IMR-90 (cell line): ENCODE measurements around the gene GUCD1. TPM values are rescaled to one million over a fixed set of nuclear protein-coding genes. Genes with fewer than 3 reads are reported as not detected.
A peak's percentile ranks its signal among the peaks of the same experiment; 100 is the strongest.

Source experiments
- ATAC-seq: fragments of 200-7000 bp; cut with Tn5 transposase; 2 replicates; pipeline ENCODE4 v1.9.1; 2020; ENCODE audit warnings: low read depth, mild to moderate bottlenecking, moderate library complexity
- BruUV-seq: library from RNA; stranded (reverse); fragments of 400-500 nt; replicated peaks from 2 replicates; lab custom pipeline; 2021; lab: Mats Ljungman, UMichigan
- CTCF ChIA-PET: fragments of 300-600 bp; formaldehyde crosslinking; extraction: SDS; loops from one replicate; lab custom pipeline; 2021; ENCODE audit warnings: antibody characterized with exemption; lab: Yijun Ruan, JAX
- POLR2A ChIA-PET: fragments of 300-600 bp; sonication (Branson Sonifier 250); formaldehyde crosslinking; loops from one replicate; lab custom pipeline; 2022; ENCODE audit warnings: antibody characterized with exemption; ENCODE audit not compliant: unreplicated experiment; lab: Charles Lee
- DNase-seq: peaks from one replicate; pipeline ENCODE4 v3.0.0; 2013
- H2AFZ ChIP-seq: replicated peaks from 2 replicates; pipeline ENCODE3; 2013; ENCODE audit warnings: low read length, mild to moderate bottlenecking; ENCODE audit not compliant: poor library complexity
- H2AK5ac ChIP-seq: 2 replicates; pipeline ENCODE4 v1.6.1; 2013; ENCODE audit warnings: low read depth, low read length, inconsistent platforms
- H2AK9ac ChIP-seq: replicated peaks from 2 replicates; pipeline ENCODE3; 2013; ENCODE audit warnings: mild to moderate bottlenecking, low read depth, low read length, moderate library complexity; ENCODE audit not compliant: poor library complexity
- H2BK120ac ChIP-seq: 2 replicates; pipeline ENCODE4 v1.6.1; 2013; ENCODE audit warnings: low read depth, low read length, inconsistent platforms
- H2BK15ac ChIP-seq: 3 replicates; pipeline ENCODE4 v1.6.1; 2013; ENCODE audit warnings: low read depth, low read length, inconsistent platforms
- H2BK20ac ChIP-seq: 2 replicates; pipeline ENCODE4 v1.6.1; 2013; ENCODE audit warnings: low read depth, mild to moderate bottlenecking, inconsistent platforms, low read length, moderate library complexity
- H2BK5ac ChIP-seq: 2 replicates; pipeline ENCODE4 v1.6.1; 2013; ENCODE audit warnings: mild to moderate bottlenecking, low read depth, low read length, inconsistent platforms; ENCODE audit not compliant: poor library complexity, severe bottlenecking
- H3K14ac ChIP-seq: replicated peaks from 2 replicates; pipeline ENCODE4 v1.6.1; 2013; ENCODE audit warnings: low read depth, low read length, inconsistent platforms
- H3K18ac ChIP-seq: 2 replicates; pipeline ENCODE4 v1.6.1; 2013; ENCODE audit warnings: low read depth, low read length, control low read depth
- H3K23ac ChIP-seq: 2 replicates; pipeline ENCODE4 v1.6.1; 2013; ENCODE audit warnings: low read depth, low read length, inconsistent platforms
- H3K27ac ChIP-seq: 2 replicates; pipeline ENCODE4 v1.5.1; 2013; ENCODE audit warnings: mild to moderate bottlenecking, control low read depth, low read length; ENCODE audit not compliant: insufficient read depth
- H3K27me3 ChIP-seq: 2 replicates; pipeline ENCODE4 v1.6.1; 2013; ENCODE audit warnings: low read length; ENCODE audit not compliant: control insufficient read depth, insufficient read depth
- H3K36me3 ChIP-seq: 2 replicates; pipeline ENCODE4 v1.6.1; 2013; ENCODE audit warnings: low read length, mixed read lengths; ENCODE audit not compliant: control insufficient read depth, insufficient read depth
- H3K4ac ChIP-seq: 2 replicates; pipeline ENCODE4 v1.6.1; 2013; ENCODE audit warnings: low read depth, low read length, inconsistent platforms
- H3K4me1 ChIP-seq: 2 replicates; pipeline ENCODE4 v1.6.1; 2013; ENCODE audit warnings: low read length, mixed read lengths; ENCODE audit not compliant: control insufficient read depth, insufficient read depth
- H3K4me2 ChIP-seq: 2 replicates; pipeline ENCODE4 v1.6.1; 2013; ENCODE audit warnings: low read depth, mild to moderate bottlenecking, control low read depth, low read length, moderate library complexity
- H3K4me3 ChIP-seq: 2 replicates; pipeline ENCODE4 v1.5.1; 2013; ENCODE audit warnings: low read depth, mild to moderate bottlenecking, control low read depth, low read length, moderate library complexity; ENCODE audit not compliant: insufficient read depth
- H3K56ac ChIP-seq: 2 replicates; pipeline ENCODE4 v1.6.1; 2013; ENCODE audit warnings: low read length, inconsistent platforms; ENCODE audit not compliant: insufficient read depth; ENCODE audit errors: extremely low read depth
- H3K79me1 ChIP-seq, 2 experiments: 2 replicates each; pipeline ENCODE4 v1.6.1; 2013; ENCODE audit warnings: low read length in 2 of 2, inconsistent platforms in 1 of 2, low read depth in 1 of 2
- H3K9ac ChIP-seq: 2 replicates; pipeline ENCODE4 v1.6.1; 2013; ENCODE audit warnings: low read depth, low read length, control low read depth
- H3K9me1 ChIP-seq: 2 replicates; pipeline ENCODE4 v1.6.1; 2013; ENCODE audit warnings: low read length, inconsistent platforms; ENCODE audit not compliant: insufficient read depth
- H3K9me3 ChIP-seq: 2 replicates; pipeline ENCODE4 v1.6.1; 2013; ENCODE audit warnings: low read length; ENCODE audit not compliant: control insufficient read depth, insufficient read depth
- H4K20me1 ChIP-seq: 2 replicates; pipeline ENCODE4 v1.6.1; 2013; ENCODE audit warnings: low read length, inconsistent platforms; ENCODE audit not compliant: insufficient read depth
- H4K5ac ChIP-seq: 2 replicates; pipeline ENCODE4 v1.6.1; 2013; ENCODE audit warnings: mild to moderate bottlenecking, low read depth, low read length, control low read depth
- H4K8ac ChIP-seq, 2 experiments: 2 replicates each; pipeline ENCODE4 v1.6.1; 2013; ENCODE audit warnings: low read depth in 2 of 2, low read length in 2 of 2, control low read depth in 1 of 2, inconsistent platforms in 1 of 2
- H4K91ac ChIP-seq: 2 replicates; pipeline ENCODE4 v1.6.1; 2013; ENCODE audit warnings: low read depth, low read length, inconsistent platforms; ENCODE audit not compliant: insufficient read depth
- BHLHE40 ChIP-seq: fragments of 150-350 bp; IDR thresholded peaks from 2 replicates; pipeline ENCODE4 v1.6.1; 2016; ENCODE audit warnings: mild to moderate bottlenecking, low read depth, low read length
- CEBPB ChIP-seq: IDR thresholded peaks from 2 replicates; pipeline ENCODE4 v1.6.1; 2012; ENCODE audit warnings: low read depth, low read length, improper control_type of control experiment
- FOS ChIP-seq: fragments of 150-350 bp; IDR thresholded peaks from 2 replicates; pipeline ENCODE4 v1.6.1; 2016; ENCODE audit warnings: low read depth, low read length
- MAFK ChIP-seq: IDR thresholded peaks from 2 replicates; pipeline ENCODE4 v1.6.1; 2012; ENCODE audit warnings: low read depth, low read length, improper control_type of control experiment
- MXI1 ChIP-seq: IDR thresholded peaks from 2 replicates; pipeline ENCODE4 v1.6.1; 2012; ENCODE audit warnings: low read depth, mild to moderate bottlenecking, low read length, moderate library complexity, borderline replicate concordance
- NFE2L2 ChIP-seq: fragments of 150-350 bp; IDR thresholded peaks from 2 replicates; pipeline ENCODE4 v1.6.1; 2016; ENCODE audit warnings: low read depth, mild to moderate bottlenecking, low read length
- POLR2A ChIP-seq: IDR thresholded peaks from 2 replicates; pipeline ENCODE4 v1.6.1; 2012; ENCODE audit warnings: mild to moderate bottlenecking, low read depth, low read length
- RAD21 ChIP-seq: IDR thresholded peaks from 2 replicates; pipeline ENCODE4 v1.6.1; 2012; ENCODE audit warnings: low read length, improper control_type of control experiment
- RCOR1 ChIP-seq: IDR thresholded peaks from 2 replicates; pipeline ENCODE4 v1.6.1; 2012; ENCODE audit warnings: mild to moderate bottlenecking, low read length, improper control_type of control experiment; ENCODE audit not compliant: insufficient replicate concordance
- SMC3 ChIP-seq: fragments of 150-350 bp; IDR thresholded peaks from 2 replicates; pipeline ENCODE4 v1.6.1; 2016; ENCODE audit warnings: low read depth, mild to moderate bottlenecking, antibody characterized with exemption, low read length, moderate library complexity
- WGBS, 2 experiments: methylation state at CpG; one replicate each; pipeline versions ENCODE4 v1.1.5 to v1.1.7; 2013; ENCODE audit warnings: missing lambda C conversion rate in 2 of 2; ENCODE audit not compliant: insufficient read length in 1 of 2; ENCODE audit errors: extremely low coverage in 2 of 2; 5-methylcytosine and 5-hydroxymethylcytosine counted together
- dilution Hi-C: fragments of 300-500 bp; cut with HindIII; formaldehyde crosslinking; loops from one replicate; pipeline ENCODE4 v1.14.3; 2018; ENCODE audit warnings: low sequenced_read_pairs; ENCODE audit not compliant: unreplicated experiment
- in situ Hi-C: fragments of 300-500 bp; cut with MboI; formaldehyde crosslinking; loops from 3 replicates; pipeline ENCODE4 v1.14.3; 2019; ENCODE audit warnings: low sequenced_read_pairs, inconsistent platforms, mixed read lengths
- intact Hi-C: fragments of 100-400 bp; cut with micrococcal nuclease; formaldehyde crosslinking; loops from 2 replicates; pipeline ENCODE4 v1.10.0; 2022
- polyA plus RNA-seq, 3 experiments: library from polyadenylated mRNA; depleted of rRNA; stranded (reverse); fragments of >200 nt; gene quantifications; 2 replicates each; pipeline ENCODE4 v1.2.3, GENCODE V29; 2012; ENCODE audit warnings: low replicate concordance in 1 of 3
- total RNA-seq: library from RNA; depleted of rRNA; stranded (reverse); fragments of >200 nt; gene quantifications from 2 replicates; pipeline ENCODE4 v1.2.3, GENCODE V29; 2012
- TF ChIP-seq, protein P1 (sequence below): fragments of 150-350 bp; IDR thresholded peaks from 2 replicates; pipeline ENCODE4 v1.6.1; 2016; ENCODE audit warnings: low read depth, mild to moderate bottlenecking, low read length, moderate library complexity, borderline replicate concordance
- TF ChIP-seq, protein P2 (sequence below): fragments of 150-350 bp; IDR thresholded peaks from 2 replicates; pipeline ENCODE4 v1.6.1; 2017; ENCODE audit warnings: mild to moderate bottlenecking, antibody characterized with exemption, low read length, low read depth
- TF ChIP-seq, protein P3 (sequence below): conservative IDR thresholded peaks from 2 replicates; pipeline ENCODE4 v1.5.1; 2012; ENCODE audit warnings: mild to moderate bottlenecking, low read depth, low read length, improper control_type of control experiment

Gene GUCD1
- total and polyA plus RNA-seq, 2 of the 4 experiments (the other 2 are of a cell fraction) = 97.6 to 143 TPM

DNA sequence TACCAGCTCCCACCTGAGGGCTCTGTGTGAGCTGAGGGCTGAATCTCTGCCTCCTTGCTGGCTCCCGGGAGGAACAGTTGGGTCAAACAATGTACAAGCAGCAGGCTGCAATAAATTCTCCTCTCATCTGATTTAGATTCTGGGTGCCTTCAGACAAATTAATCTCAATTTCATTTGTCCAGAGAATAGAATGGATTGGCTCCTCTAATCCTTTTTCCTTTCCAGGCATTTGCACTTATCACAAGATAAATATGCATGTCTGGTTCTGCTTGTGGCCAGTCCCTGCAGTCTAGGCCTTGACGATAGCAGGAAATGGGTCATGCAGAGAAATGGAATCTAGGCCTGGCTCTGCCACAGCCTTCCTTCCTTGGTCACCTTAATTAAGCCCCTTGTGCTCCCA, 31.1 kb downstream of the GUCD1 start:
- dilution Hi-C loops = no loop called here
- H3K4me2 ChIP-seq = no peak overlapping the region
- peak overlapping the region; percentile 20 for H2BK5ac ChIP-seq
- no peak overlapping the region for H3K27ac ChIP-seq
- TF ChIP-seq NFE2L2 (no peak), CEBPB (no peak), SMC3 (no peak), MAFK (no peak), POLR2A (no peak), RCOR1 (no peak), MXI1 (no peak), BHLHE40 (no peak), FOS (no peak), RAD21 (no peak)
- TF ChIP-seq, protein P1, sequence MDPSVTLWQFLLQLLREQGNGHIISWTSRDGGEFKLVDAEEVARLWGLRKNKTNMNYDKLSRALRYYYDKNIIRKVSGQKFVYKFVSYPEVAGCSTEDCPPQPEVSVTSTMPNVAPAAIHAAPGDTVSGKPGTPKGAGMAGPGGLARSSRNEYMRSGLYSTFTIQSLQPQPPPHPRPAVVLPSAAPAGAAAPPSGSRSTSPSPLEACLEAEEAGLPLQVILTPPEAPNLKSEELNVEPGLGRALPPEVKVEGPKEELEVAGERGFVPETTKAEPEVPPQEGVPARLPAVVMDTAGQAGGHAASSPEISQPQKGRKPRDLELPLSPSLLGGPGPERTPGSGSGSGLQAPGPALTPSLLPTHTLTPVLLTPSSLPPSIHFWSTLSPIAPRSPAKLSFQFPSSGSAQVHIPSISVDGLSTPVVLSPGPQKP = no peak
- TF ChIP-seq, protein P2, sequence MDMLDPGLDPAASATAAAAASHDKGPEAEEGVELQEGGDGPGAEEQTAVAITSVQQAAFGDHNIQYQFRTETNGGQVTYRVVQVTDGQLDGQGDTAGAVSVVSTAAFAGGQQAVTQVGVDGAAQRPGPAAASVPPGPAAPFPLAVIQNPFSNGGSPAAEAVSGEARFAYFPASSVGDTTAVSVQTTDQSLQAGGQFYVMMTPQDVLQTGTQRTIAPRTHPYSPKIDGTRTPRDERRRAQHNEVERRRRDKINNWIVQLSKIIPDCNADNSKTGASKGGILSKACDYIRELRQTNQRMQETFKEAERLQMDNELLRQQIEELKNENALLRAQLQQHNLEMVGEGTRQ = no peak
- TF ChIP-seq, protein P3, sequence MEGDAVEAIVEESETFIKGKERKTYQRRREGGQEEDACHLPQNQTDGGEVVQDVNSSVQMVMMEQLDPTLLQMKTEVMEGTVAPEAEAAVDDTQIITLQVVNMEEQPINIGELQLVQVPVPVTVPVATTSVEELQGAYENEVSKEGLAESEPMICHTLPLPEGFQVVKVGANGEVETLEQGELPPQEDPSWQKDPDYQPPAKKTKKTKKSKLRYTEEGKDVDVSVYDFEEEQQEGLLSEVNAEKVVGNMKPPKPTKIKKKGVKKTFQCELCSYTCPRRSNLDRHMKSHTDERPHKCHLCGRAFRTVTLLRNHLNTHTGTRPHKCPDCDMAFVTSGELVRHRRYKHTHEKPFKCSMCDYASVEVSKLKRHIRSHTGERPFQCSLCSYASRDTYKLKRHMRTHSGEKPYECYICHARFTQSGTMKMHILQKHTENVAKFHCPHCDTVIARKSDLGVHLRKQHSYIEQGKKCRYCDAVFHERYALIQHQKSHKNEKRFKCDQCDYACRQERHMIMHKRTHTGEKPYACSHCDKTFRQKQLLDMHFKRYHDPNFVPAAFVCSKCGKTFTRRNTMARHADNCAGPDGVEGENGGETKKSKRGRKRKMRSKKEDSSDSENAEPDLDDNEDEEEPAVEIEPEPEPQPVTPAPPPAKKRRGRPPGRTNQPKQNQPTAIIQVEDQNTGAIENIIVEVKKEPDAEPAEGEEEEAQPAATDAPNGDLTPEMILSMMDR = no peak
- no peak overlapping the region for H3K18ac ChIP-seq
- H2AK5ac ChIP-seq = no peak overlapping the region
- H3K9ac ChIP-seq = no peak overlapping the region
- no peak overlapping the region for H3K23ac ChIP-seq
- H3K56ac ChIP-seq = no peak overlapping the region
- no peaks in the 10 kb centered on the region for H3K79me1 ChIP-seq
- DNase-seq (peak; percentile 59), ATAC-seq (peak; percentile 38; the same call in 1 of the 2 replicates)
- peak overlapping the region; percentile 80; the same call in 1 of the 2 replicates for H3K14ac ChIP-seq
- no peak overlapping the region for H2BK120ac ChIP-seq
- in situ Hi-C loops = loop anchor here (5.0 kb wide), 1 partner anchor 202 kb away; no protein-coding TSS in a partner anchor
- WGBS, 2 experiments = 40% methylated on average over 2 of the region's 2 CpGs; no CpG with 5 or more reads in 1 of the 2 experiments
- peak overlapping the region; percentile 34; the same call in 1 of the 2 replicates for H4K5ac ChIP-seq
- no peaks in the 10 kb centered on the region for H3K36me3 ChIP-seq
- no peaks in the 10 kb centered on the region for H4K20me1 ChIP-seq
- no peak overlapping the region for H2BK15ac ChIP-seq
- H4K8ac ChIP-seq = peak overlapping the region in 1 of 2 experiments; percentile 71; a peak in 1 of 4 replicates
- ChIA-PET POLR2A (no interaction called here), CTCF (interaction anchor here (2.4 kb wide), 1 partner anchor 201 kb away, joined by 7 read pairs; no protein-coding TSS in a partner anchor)
- H3K27me3 ChIP-seq = peaks cover 1% of the 10 kb centered on the region; the same call in 1 of the 2 replicates
- intact Hi-C loops = no loop called here
- H4K91ac ChIP-seq = 0 out of 2 replicates have a peak overlapping the region, but pooled peaks have one; percentile 21
- H2AK9ac ChIP-seq = peak overlapping the region; percentile 67
- H3K4me1 ChIP-seq = peaks cover 2% of the 10 kb centered on the region; the same call in 1 of the 2 replicates
- H2BK20ac ChIP-seq = peak overlapping the region; percentile 78; the same call in 1 of the 2 replicates
- 0 out of 2 replicates have a peak, but pooled peaks cover 3% of the 10 kb centered on the region for H3K9me1 ChIP-seq
- H3K4me3 ChIP-seq = no peak overlapping the region
- H2AFZ ChIP-seq = peak overlapping the region; percentile 81
- peak overlapping the region; percentile 49 for H3K4ac ChIP-seq
- BruUV-seq = no TSS peak
- H3K9me3 ChIP-seq = no peaks in the 10 kb centered on the region
